Cerebellar cortex (tissue), 1 donor: ENCODE results near the gene HUWE1.
"Not testable (repeated sequence)": the region's sequence is repeated elsewhere in the genome, so short reads cannot be mapped to it uniquely, and the experiment has no call there.

Source experiments
- DNase-seq: peaks from one replicate; pipeline ENCODE4 v3.0.0-alpha.2; 2015; ENCODE audit warnings: low spot score

Gene HUWE1

GRCh38 chrX:53606456-53606855 is 80.1 kb downstream of the HUWE1 start:
- no peak for DNase-seq

GRCh38 chrX:53605004-53605403 is 81.5 kb downstream of the HUWE1 start:
- DNase-seq = no peak

- DNase-seq = no peak
These were observed 86.6 kb downstream of the HUWE1 start for GRCh38 chrX:53599781-53600396.

- DNase-seq = no peak
These were observed 88.3 kb downstream of the HUWE1 start for GRCh38 chrX:53598169-53598568.

- DNase-seq = no peak
These were observed 91.2 kb downstream of the HUWE1 start for GRCh38 chrX:53595266-53595810.

GRCh38 chrX:53594354-53594753 is 92.2 kb downstream of the HUWE1 start:
- DNase-seq = no peak

GRCh38 chrX:53587795-53588420 is 98.6 kb downstream of the HUWE1 start:
- no peak for DNase-seq

- DNase-seq = no peak
These were observed 101.6 kb downstream of the HUWE1 start for GRCh38 chrX:53584891-53585290.

GRCh38 chrX:53583571-53583970 is 102.9 kb downstream of the HUWE1 start:
- DNase-seq = no peak

GRCh38 chrX:53580742-53581504 is 105.6 kb downstream of the HUWE1 start:
- no peak for DNase-seq

GRCh38 chrX:53571494-53571893 is 115.0 kb downstream of the HUWE1 start:
- DNase-seq = no peak

GRCh38 chrX:53563324-53563723 is 123.2 kb downstream of the HUWE1 start:
- no peak for DNase-seq

- no peak for DNase-seq
These were observed 124.6 kb downstream of the HUWE1 start for GRCh38 chrX:53561912-53562311.

- no peak for DNase-seq
These were observed 127.9 kb downstream of the HUWE1 start for GRCh38 chrX:53558646-53559045.

GRCh38 chrX:53556868-53557267 is 129.7 kb downstream of the HUWE1 start:
- DNase-seq = no peak

- no peak for DNase-seq
These were observed 135.6 kb downstream of the HUWE1 start for GRCh38 chrX:53550756-53551463.

GRCh38 chrX:53547668-53548067 is 138.9 kb downstream of the HUWE1 start:
- DNase-seq = no peak

- DNase-seq = peak; percentile 24
These were observed 141.6 kb downstream of the HUWE1 start for GRCh38 chrX:53544936-53545335.

GRCh38 chrX:53538781-53539180 is 147.7 kb downstream of the HUWE1 start:
- DNase-seq = no peak

- DNase-seq = not testable (repeated sequence)
These were observed 155.1 kb downstream of the HUWE1 start for GRCh38 chrX:53531255-53531966.

GRCh38 chrX:53526999-53527398 is 159.5 kb downstream of the HUWE1 start:
- no peak for DNase-seq

GRCh38 chrX:53511322-53511721 is 175.2 kb downstream of the HUWE1 start:
- no peak for DNase-seq
